Measurements from ENCODE around the gene GPBP1.

GPBP1 gene

GRCh38 chr5:57171816-57172465, 1.9 kb upstream of the GPBP1 start:
- no peak for DNase-seq (ENCODE audit: low read depth)
- peak overlapping the region; percentile 98 for H3K4me3 ChIP-seq (replicated peaks; ENCODE audit: low read depth, low read length)
- TF ChIP-seq CTCF (IDR thresholded peaks at IDR 0.05; ENCODE audit: low read length, missing control alignments): no peak

- TF ChIP-seq CTCF (IDR thresholded peaks at IDR 0.05; ENCODE audit: low read length, missing control alignments): no peak
- DNase-seq (ENCODE audit: low read depth): peak; percentile 41
- peak overlapping the region; percentile 98 for H3K4me3 ChIP-seq (replicated peaks; ENCODE audit: low read depth, low read length)
Measured at GRCh38 chr5:57172466-57173318, 1.2 kb upstream of the GPBP1 start.

GRCh38 chr5:57174128-57174889, 450 bp downstream of the GPBP1 start:
- H3K4me3 ChIP-seq (replicated peaks; ENCODE audit: low read depth, low read length): peak overlapping the region; percentile 98
- peak; percentile 22 for DNase-seq (ENCODE audit: low read depth)
- no peak for TF ChIP-seq CTCF (IDR thresholded peaks at IDR 0.05; ENCODE audit: low read length, missing control alignments)

GRCh38 chr5:57174890-57175510, 1.1 kb downstream of the GPBP1 start:
- TF ChIP-seq CTCF (IDR thresholded peaks at IDR 0.05; ENCODE audit: low read length, missing control alignments): no peak
- H3K4me3 ChIP-seq (replicated peaks; ENCODE audit: low read depth, low read length): peak overlapping the region; percentile 98
- no peak for DNase-seq (ENCODE audit: low read depth)

- TF ChIP-seq CTCF (IDR thresholded peaks at IDR 0.05; ENCODE audit: low read length, missing control alignments): no peak
- DNase-seq (ENCODE audit: low read depth): no peak
- peak overlapping the region; percentile 98 for H3K4me3 ChIP-seq (replicated peaks; ENCODE audit: low read depth, low read length)
Measured at GRCh38 chr5:57175551-57176309, 1.9 kb downstream of the GPBP1 start.

GRCh38 chr5:57176350-57176857, 2.5 kb downstream of the GPBP1 start:
- no peak for TF ChIP-seq CTCF (IDR thresholded peaks at IDR 0.05; ENCODE audit: low read length, missing control alignments)
- DNase-seq (ENCODE audit: low read depth): peak; percentile 40
- peak overlapping the region; percentile 98 for H3K4me3 ChIP-seq (replicated peaks; ENCODE audit: low read depth, low read length)
